Measurements from ENCODE around the gene ZNF304. TPM values are rescaled to one million over a fixed set of nuclear protein-coding genes. Genes with fewer than 3 reads are reported as not detected.

ZNF304 gene
- total and polyA plus RNA-seq, 2 experiments from 2014 or later: 3.5 to 12.4 TPM

DNA sequence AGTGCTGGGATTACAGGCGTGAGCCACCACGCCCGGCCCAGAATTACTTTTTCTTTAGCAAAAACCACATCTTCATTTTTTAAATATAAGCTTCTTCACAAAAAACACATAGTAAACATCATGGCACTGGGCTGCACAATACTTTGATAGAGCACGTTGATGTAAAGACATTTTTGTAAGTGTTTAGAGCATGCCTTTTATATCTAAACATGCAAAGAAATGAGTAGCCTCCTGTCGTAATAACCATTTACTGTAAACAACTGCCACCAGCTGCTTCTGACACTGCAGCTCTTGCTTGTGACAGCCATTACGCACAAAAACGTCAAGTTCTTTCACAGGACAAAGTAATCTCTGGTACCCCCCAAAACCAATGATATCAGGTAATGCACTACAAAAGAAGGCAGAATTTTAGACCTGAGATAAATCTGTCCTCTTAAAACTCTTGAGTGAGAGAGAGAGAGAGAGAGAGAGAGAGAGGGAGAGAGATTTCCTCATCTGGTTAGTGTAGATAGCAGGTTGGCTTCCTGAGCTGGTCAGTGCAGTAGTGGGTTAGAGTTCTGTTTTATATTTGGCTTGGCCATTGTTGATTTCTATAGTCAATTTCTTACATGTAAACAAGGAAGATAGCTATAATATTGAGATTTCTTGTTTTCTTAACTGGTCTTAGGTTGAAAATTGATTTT is 31.9 kb downstream of the ZNF304 start:
- Histone ChIP-seq H3K4me3 (no peak overlapping the region), H4K20me1 (replicated peaks; ENCODE audit: insufficient read depth) (no peaks in the 10 kb centered on the region), H3K79me2 (replicated peaks; ENCODE audit: insufficient read depth) (no peaks in the 10 kb centered on the region), H3K27ac (ENCODE audit: low read depth) (no peak overlapping the region), H3K4me2 (no peak overlapping the region), H3K36me3 (ENCODE audit: insufficient read depth) (no peaks in the 10 kb centered on the region), H3K27me3 (ENCODE audit: insufficient read depth) (peaks cover 5% of the 10 kb centered on the region; the same call in 1 of the 2 replicates), H3K4me1 (ENCODE audit: insufficient read depth) (no peaks in the 10 kb centered on the region), H2AFZ (no peak overlapping the region), H3K9me2 (ENCODE audit: insufficient read depth) (no peaks in the 10 kb centered on the region), H3F3A (replicated peaks; ENCODE audit: low read depth) (no peaks in the 10 kb centered on the region)
- Mint-ChIP-seq H3K4me1 (no peaks in the 10 kb centered on the region), H3K36me3 (ENCODE audit: low read depth) (peaks cover 17% of the 10 kb centered on the region), H3K27ac (no peak overlapping the region), H3K9me3 (peaks cover 9% of the 10 kb centered on the region; the same call in 2 of the 3 replicates), H3K27me3 (ENCODE audit: insufficient read depth, low read depth, poor library complexity) (peaks cover 2% of the 10 kb centered on the region), H3K4me3 (no peak overlapping the region)
- ATAC-seq: no peak
- DNase-seq (ENCODE audit: low spot score): no peak
- TF ChIP-seq EZH2phosphoT487 (IDR thresholded peaks at IDR 0.05; ENCODE audit: unreplicated experiment): no peak
- no peak for TF ChIP-seq ZNF462 (CRISPR knock-in tag; IDR thresholded peaks at IDR 0.05)
- TF ChIP-seq CREB1 (CRISPR knock-in tag; IDR thresholded peaks at IDR 0.05; ENCODE audit: low read depth): no peak
- TF ChIP-seq JUNB (IDR thresholded peaks at IDR 0.05; ENCODE audit: unreplicated experiment): no peak
- TF ChIP-seq, protein P1, sequence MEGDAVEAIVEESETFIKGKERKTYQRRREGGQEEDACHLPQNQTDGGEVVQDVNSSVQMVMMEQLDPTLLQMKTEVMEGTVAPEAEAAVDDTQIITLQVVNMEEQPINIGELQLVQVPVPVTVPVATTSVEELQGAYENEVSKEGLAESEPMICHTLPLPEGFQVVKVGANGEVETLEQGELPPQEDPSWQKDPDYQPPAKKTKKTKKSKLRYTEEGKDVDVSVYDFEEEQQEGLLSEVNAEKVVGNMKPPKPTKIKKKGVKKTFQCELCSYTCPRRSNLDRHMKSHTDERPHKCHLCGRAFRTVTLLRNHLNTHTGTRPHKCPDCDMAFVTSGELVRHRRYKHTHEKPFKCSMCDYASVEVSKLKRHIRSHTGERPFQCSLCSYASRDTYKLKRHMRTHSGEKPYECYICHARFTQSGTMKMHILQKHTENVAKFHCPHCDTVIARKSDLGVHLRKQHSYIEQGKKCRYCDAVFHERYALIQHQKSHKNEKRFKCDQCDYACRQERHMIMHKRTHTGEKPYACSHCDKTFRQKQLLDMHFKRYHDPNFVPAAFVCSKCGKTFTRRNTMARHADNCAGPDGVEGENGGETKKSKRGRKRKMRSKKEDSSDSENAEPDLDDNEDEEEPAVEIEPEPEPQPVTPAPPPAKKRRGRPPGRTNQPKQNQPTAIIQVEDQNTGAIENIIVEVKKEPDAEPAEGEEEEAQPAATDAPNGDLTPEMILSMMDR (conservative IDR thresholded peaks at IDR 0.05; ENCODE audit: low read depth in 2 of 2): no peak
- no peak for TF ChIP-seq NANOG (IDR thresholded peaks at IDR 0.05; ENCODE audit: borderline replicate concordance)
- no peak for TF ChIP-seq ZNF331 (CRISPR knock-in tag; IDR thresholded peaks at IDR 0.05; ENCODE audit: low read depth)
- TF ChIP-seq STAT1 (IDR thresholded peaks at IDR 0.05; ENCODE audit: unreplicated experiment): no peak
- TF ChIP-seq POLR2AphosphoS5 (IDR thresholded peaks at IDR 0.05; ENCODE audit: low read depth): no peak
- TF ChIP-seq, protein P2, sequence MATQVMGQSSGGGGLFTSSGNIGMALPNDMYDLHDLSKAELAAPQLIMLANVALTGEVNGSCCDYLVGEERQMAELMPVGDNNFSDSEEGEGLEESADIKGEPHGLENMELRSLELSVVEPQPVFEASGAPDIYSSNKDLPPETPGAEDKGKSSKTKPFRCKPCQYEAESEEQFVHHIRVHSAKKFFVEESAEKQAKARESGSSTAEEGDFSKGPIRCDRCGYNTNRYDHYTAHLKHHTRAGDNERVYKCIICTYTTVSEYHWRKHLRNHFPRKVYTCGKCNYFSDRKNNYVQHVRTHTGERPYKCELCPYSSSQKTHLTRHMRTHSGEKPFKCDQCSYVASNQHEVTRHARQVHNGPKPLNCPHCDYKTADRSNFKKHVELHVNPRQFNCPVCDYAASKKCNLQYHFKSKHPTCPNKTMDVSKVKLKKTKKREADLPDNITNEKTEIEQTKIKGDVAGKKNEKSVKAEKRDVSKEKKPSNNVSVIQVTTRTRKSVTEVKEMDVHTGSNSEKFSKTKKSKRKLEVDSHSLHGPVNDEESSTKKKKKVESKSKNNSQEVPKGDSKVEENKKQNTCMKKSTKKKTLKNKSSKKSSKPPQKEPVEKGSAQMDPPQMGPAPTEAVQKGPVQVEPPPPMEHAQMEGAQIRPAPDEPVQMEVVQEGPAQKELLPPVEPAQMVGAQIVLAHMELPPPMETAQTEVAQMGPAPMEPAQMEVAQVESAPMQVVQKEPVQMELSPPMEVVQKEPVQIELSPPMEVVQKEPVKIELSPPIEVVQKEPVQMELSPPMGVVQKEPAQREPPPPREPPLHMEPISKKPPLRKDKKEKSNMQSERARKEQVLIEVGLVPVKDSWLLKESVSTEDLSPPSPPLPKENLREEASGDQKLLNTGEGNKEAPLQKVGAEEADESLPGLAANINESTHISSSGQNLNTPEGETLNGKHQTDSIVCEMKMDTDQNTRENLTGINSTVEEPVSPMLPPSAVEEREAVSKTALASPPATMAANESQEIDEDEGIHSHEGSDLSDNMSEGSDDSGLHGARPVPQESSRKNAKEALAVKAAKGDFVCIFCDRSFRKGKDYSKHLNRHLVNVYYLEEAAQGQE (IDR thresholded peaks at IDR 0.05; ENCODE audit: unreplicated experiment): no peak
- no peak for TF ChIP-seq EZH2 (IDR thresholded peaks at IDR 0.05; ENCODE audit: low read depth, unreplicated experiment)
- TF ChIP-seq ZNF114 (CRISPR knock-in tag; IDR thresholded peaks at IDR 0.05): no peak
- TF ChIP-seq, protein P3, sequence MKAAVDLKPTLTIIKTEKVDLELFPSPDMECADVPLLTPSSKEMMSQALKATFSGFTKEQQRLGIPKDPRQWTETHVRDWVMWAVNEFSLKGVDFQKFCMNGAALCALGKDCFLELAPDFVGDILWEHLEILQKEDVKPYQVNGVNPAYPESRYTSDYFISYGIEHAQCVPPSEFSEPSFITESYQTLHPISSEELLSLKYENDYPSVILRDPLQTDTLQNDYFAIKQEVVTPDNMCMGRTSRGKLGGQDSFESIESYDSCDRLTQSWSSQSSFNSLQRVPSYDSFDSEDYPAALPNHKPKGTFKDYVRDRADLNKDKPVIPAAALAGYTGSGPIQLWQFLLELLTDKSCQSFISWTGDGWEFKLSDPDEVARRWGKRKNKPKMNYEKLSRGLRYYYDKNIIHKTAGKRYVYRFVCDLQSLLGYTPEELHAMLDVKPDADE (IDR thresholded peaks at IDR 0.05): no peak

Data from GM23338 (cell line).